CD4-positive, alpha-beta T cell treated with Interleukin-21 for 1 hour (primary cell): ENCODE measurements around the gene PHKB.

Source experiments
- DNase-seq: peaks from one replicate; pipeline ENCODE4 v3.0.0-alpha.2; 2020

Gene PHKB

DNA sequence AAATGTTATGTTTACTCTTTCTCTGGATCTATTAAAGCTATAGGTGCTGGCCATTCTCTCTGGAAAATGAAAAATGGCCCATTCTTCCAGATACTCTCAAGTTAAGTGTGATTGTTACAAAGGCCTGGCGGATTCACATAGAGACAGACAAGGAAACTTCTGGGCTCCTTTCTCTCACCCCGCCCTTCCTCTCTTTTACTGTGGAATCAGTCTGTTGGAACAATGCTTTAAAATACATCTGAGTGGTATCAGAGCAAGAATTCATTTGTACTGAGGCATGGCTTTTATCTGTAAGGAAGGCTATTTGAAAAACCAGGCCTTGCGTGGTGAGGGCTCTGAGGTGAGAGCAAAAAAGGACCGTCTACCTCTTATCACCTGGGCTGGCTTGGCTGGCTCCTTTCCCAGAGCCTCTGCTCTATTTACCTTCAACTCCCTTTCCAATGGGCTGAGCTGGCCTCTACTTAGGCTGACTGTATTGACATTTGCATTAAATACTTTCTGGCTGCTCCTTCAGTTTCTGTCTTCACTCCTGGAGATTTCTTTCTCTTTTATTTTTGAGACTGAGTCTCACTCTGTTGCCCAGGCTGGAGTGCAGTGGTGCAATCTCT is 274.0 kb downstream of the PHKB start:
- no peak for DNase-seq

DNA sequence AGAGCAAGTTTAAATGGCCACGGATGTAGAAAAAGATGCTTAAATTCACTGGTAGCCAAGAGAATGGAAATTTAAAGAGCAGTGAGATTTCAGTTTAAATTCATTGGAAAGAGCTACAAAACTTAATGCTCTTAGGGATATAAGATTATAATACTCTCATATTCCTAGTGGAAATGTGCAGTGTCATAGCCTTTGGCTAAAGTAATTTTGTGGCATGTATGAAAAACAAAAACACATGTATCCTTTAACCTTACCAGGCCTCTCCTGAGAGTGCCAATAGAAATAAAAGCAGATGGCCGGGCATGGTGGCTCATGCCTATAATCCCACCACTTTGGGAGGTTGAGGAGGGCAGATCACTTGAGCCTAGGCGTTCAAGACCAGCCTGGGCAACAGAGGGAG is 289.2 kb downstream of the PHKB start:
- DNase-seq, result no peak
